Body of pancreas (tissue), 4 donors: Measurements from ENCODE around the gene STK38. TPM values are rescaled to one million over a fixed set of nuclear protein-coding genes. Genes with fewer than 3 reads are reported as not detected.

Source experiments
- ATAC-seq: fragments of 150-250 bp; one replicate; pipeline ENCODE4 v1.9.1; 2016
- DNase-seq, 4 donors: peaks; one replicate each; pipeline ENCODE4 v3.0.0-alpha.2; 2019
- H3K27ac ChIP-seq, 4 donors: fragments of 200-600 bp; sonication (generic); 1 replicate in 3 of 4; 2 replicates in 1 of 4; pipeline versions ENCODE4 v1.5.1 to v1.6.1; 2016 to 2019; ENCODE audit warnings: mild to moderate bottlenecking in 1 of 4, mixed read lengths in 1 of 4, moderate library complexity in 1 of 4
- H3K27me3 ChIP-seq, 2 donors: fragments of 200-600 bp; sonication (generic); one replicate each; pipeline ENCODE4 v1.6.0; 2016; ENCODE audit warnings: mild to moderate bottlenecking in 1 of 2
- H3K36me3 ChIP-seq, 2 donors: fragments of 200-600 bp; sonication (generic); replicated peaks in 1 of 2; 2 replicates each; pipeline ENCODE4 v1.5.1; 2016; ENCODE audit warnings: low read depth in 2 of 2; ENCODE audit not compliant: insufficient read depth in 1 of 2
- H3K4me1 ChIP-seq: fragments of 200-600 bp; sonication (generic); one replicate; pipeline ENCODE4 v1.6.0; 2016
- H3K4me3 ChIP-seq, 2 donors: fragments of 200-600 bp; sonication (generic); 1 replicate in 1 of 2; 2 replicates in 1 of 2; pipeline ENCODE4 v1.5.1; 2016 to 2019
- H3K9me3 ChIP-seq, 3 donors: fragments of 200-600 bp; sonication (generic); 1 replicate in 2 of 3; 2 replicates in 1 of 3; pipeline ENCODE4 v1.5.1; 2016
- CTCF ChIP-seq, 7 experiments: fragments of 450-650 bp in 4 of 7; fragments of 200-600 bp in 3 of 7; sonication (generic) in 3 of 7; IDR thresholded peaks; one replicate each; pipeline ENCODE4 v1.5.1; 2016 to 2019; ENCODE audit warnings: antibody characterized with exemption in 7 of 7
- POLR2A ChIP-seq, 3 donors: fragments of 450-650 bp; IDR thresholded peaks; one replicate each; pipeline ENCODE4 v1.6.1; 2016; ENCODE audit warnings: antibody characterized with exemption in 3 of 3, mild to moderate bottlenecking in 2 of 3
- WGBS, 2 donors: methylation state at CpG; one replicate each; pipeline ENCODE4 v1.1.5; 2017; 5-methylcytosine and 5-hydroxymethylcytosine counted together
- intact Hi-C: fragments of 100-400 bp; cut with DNase I; formaldehyde crosslinking; loops from one replicate; pipeline ENCODE4 v1.15.1; 2023
- total RNA-seq, 2 donors: library from RNA; depleted of rRNA; stranded (reverse); fragments of >200 nt; gene quantifications; one replicate each; pipeline ENCODE4 v1.1.0, GENCODE V29; 2016

The STK38 gene
- total RNA-seq, 2 donors from 2014 or later = 11.9 to 16.2 TPM

GRCh38 chr6:36525346-36525745 lies 21.9 kb downstream of the STK38 start:
- Histone ChIP-seq H3K36me3 (peaks cover 0 to 9% of the 10 kb centered on the region in 2 donors), H3K4me1 (no peaks in the 10 kb centered on the region), H3K27me3 (no peaks in the 10 kb centered on the region), H3K4me3 (no peak overlapping the region), H3K9me3 (no peaks in the 10 kb centered on the region), H3K27ac (no peak overlapping the region)
- ATAC-seq (no peak), DNase-seq (no peak)
- intact Hi-C loops = no loop called here
- no peak for TF ChIP-seq POLR2A (IDR thresholded peaks at IDR 0.05)
- no peak for TF ChIP-seq CTCF (IDR thresholded peaks at IDR 0.05)
- 50 to 73% methylated on average over 2 of the region's 2 CpGs for WGBS, 2 donors

DNA sequence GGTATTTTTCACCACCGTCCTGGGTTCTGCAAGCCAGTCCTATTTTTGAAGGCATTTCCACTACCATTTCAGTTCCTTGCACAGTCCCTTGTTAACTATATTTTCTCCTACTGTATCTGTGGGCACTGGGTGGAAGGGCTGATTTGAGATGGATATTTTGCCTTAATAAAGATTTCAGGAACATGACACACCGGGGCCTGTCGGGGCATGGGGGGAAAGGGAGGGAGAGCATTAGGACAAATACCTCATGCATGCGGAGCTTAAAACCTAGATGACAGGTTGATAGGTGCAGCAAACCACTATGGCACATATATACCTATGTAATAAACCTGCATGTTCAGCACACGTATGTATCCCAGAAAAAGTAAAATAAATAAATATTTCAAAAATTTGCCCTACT lies 22.4 kb downstream of the STK38 start:
- Histone ChIP-seq H3K9me3 (no peaks in the 10 kb centered on the region), H3K4me1 (no peaks in the 10 kb centered on the region), H3K36me3 (peaks cover 0 to 9% of the 10 kb centered on the region in 2 donors), H3K27me3 (no peaks in the 10 kb centered on the region), H3K4me3 (no peak overlapping the region), H3K27ac (no peak overlapping the region)
- intact Hi-C loops = no loop called here
- ATAC-seq (no peak), DNase-seq (no peak)
- WGBS, 2 donors = 93 to 97% methylated on average over 5 of the region's 5 CpGs
- no peak for TF ChIP-seq CTCF (IDR thresholded peaks at IDR 0.05)
- TF ChIP-seq POLR2A (IDR thresholded peaks at IDR 0.05) = no peak

DNA sequence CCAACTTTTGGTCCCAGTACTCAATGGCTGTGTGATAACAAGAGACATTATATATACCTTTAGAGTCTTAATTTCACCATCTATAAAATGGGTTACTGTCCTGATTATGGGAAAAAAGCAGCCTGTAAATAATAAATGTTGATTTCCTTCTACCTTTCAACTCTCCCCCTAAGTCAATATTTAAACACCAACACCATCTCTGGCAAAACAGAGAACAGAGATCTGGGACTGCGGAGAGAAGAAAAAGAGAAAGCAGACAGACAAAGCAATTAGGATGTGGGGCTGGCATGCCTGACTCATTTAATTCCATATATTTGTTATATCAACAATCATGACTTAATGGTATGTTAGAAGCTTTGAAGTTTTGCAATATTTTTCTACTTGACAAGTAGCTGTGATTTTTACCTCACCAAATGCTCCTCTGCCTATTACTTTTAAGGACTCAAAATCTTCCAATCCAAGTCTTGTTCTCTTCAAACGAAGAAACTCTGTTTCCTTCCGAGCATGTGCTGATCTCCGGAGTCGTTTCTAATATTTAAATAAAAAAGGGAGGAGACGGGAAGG lies 23.3 kb downstream of the STK38 start:
- DNase-seq = no peak
- TF ChIP-seq POLR2A (IDR thresholded peaks at IDR 0.05) = no peak
- no peaks in the 10 kb centered on the region for H3K27me3 ChIP-seq
- no peaks in the 10 kb centered on the region for H3K9me3 ChIP-seq
- no peaks in the 10 kb centered on the region for H3K4me1 ChIP-seq
- intact Hi-C loops = no loop called here
- ATAC-seq = no peak
- peaks cover 0 to 9% of the 10 kb centered on the region in 2 donors for H3K36me3 ChIP-seq
- H3K27ac ChIP-seq = no peak overlapping the region
- 70 to 77% methylated on average over 6 of the region's 6 CpGs for WGBS, 2 donors
- H3K4me3 ChIP-seq = no peak overlapping the region

DNA sequence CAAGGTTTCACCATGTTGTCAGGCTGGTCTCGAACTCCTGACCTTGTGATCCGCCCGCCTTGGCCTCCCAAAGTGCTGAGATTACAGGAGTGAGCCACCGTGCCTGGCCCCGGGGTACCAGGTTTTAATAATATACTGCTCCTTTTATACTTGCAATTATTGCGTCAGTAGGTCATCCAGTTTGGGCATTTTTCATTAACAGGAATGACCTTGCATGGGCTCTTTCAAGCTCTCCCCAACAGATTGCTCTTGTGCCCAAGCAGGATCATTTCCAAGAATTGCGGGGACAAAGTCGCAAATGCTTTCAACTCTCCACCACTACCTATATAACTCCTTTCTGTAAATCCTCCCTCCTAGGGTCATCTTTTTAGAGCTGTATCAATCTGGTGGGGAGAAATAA lies 23.8 kb downstream of the STK38 start:
- WGBS, 2 donors = 73 to 91% methylated on average over 8 of the region's 8 CpGs
- TF ChIP-seq POLR2A (IDR thresholded peaks at IDR 0.05) (no peak), CTCF (IDR thresholded peaks at IDR 0.05) (no peak)
- no peak for DNase-seq
- Histone ChIP-seq H3K27me3 (no peaks in the 10 kb centered on the region), H3K9me3 (no peaks in the 10 kb centered on the region), H3K4me3 (no peak overlapping the region), H3K27ac (no peak overlapping the region), H3K4me1 (no peaks in the 10 kb centered on the region), H3K36me3 (peaks cover 0 to 9% of the 10 kb centered on the region in 2 donors)
- no peak for ATAC-seq
- intact Hi-C loops = no loop called here

GRCh38 chr6:36519352-36519751 lies 27.9 kb downstream of the STK38 start:
- no peak overlapping the region for H3K27ac ChIP-seq
- no peak for TF ChIP-seq POLR2A (IDR thresholded peaks at IDR 0.05)
- no peak for TF ChIP-seq CTCF (IDR thresholded peaks at IDR 0.05)
- H3K27me3 ChIP-seq = no peaks in the 10 kb centered on the region
- intact Hi-C loops = no loop called here
- DNase-seq (no peak), ATAC-seq (no peak)
- peaks cover 8% of the 10 kb centered on the region for H3K4me1 ChIP-seq
- peaks cover 0 to 6% of the 10 kb centered on the region in 2 donors for H3K36me3 ChIP-seq
- no peaks in the 10 kb centered on the region for H3K9me3 ChIP-seq
- no peak overlapping the region for H3K4me3 ChIP-seq
